WTC11 (cell line): Measurements from ENCODE around the gene CYP27C1. TPM values are rescaled to one million over a fixed set of nuclear protein-coding genes. Genes with fewer than 3 reads are reported as not detected.

ENCODE experiments used
- ATAC-seq: fragments of 200-7000 bp; cut with Tn5 transposase; 2 replicates; pipeline ENCODE4 v1.10.0; 2021; ENCODE audit warnings: mild to moderate bottlenecking, moderate library complexity
- CTCF ChIA-PET: fragments of 300-600 bp; sonication (Branson Sonifier 250); formaldehyde crosslinking; loops from one replicate; lab custom pipeline; 2021; ENCODE audit warnings: antibody characterized with exemption; lab: Charles Lee
- POLR2A ChIA-PET: fragments of 350-600 bp; sonication (Branson Sonifier 250); formaldehyde crosslinking; loops from one replicate; lab custom pipeline; 2021; ENCODE audit warnings: antibody characterized with exemption; lab: Charles Lee
- DNase-seq: peaks from one replicate; pipeline ENCODE4 v3.0.0; 2021; ENCODE audit warnings: low spot score
- H3K27ac Mint-ChIP-seq: 2 replicates; pipeline ENCODE4 v1.8.0; 2021; ENCODE audit warnings: mixed read lengths
- H3K27me3 Mint-ChIP-seq: 2 replicates; pipeline ENCODE4 v1.8.0; 2021; ENCODE audit warnings: low read depth, mild to moderate bottlenecking, moderate library complexity, mixed read lengths
- H3K36me3 Mint-ChIP-seq: 2 replicates; pipeline ENCODE4 v1.8.0; 2021; ENCODE audit warnings: mixed read lengths
- H3K4me1 Mint-ChIP-seq: 2 replicates; pipeline ENCODE4 v1.8.0; 2022; ENCODE audit warnings: mixed read lengths
- H3K4me3 Mint-ChIP-seq: 2 replicates; pipeline ENCODE4 v1.8.0; 2021; ENCODE audit warnings: mild to moderate bottlenecking, moderate library complexity, mixed read lengths
- H3K9me3 Mint-ChIP-seq: 2 replicates; pipeline ENCODE4 v1.8.0; 2021; ENCODE audit warnings: mixed read lengths
- ATF1 ChIP-seq: sonication (generic); formaldehyde crosslinking; IDR thresholded peaks from 2 replicates; pipeline ENCODE4 v1.8.1; 2023; ENCODE audit warnings: mild to moderate bottlenecking, moderate library complexity, missing genetic modification reagents
- CBFB ChIP-seq: sonication (generic); formaldehyde crosslinking; IDR thresholded peaks from 2 replicates; pipeline ENCODE4 v1.8.1; 2022; ENCODE audit warnings: mild to moderate bottlenecking, low read depth, missing genetic modification reagents
- CREB1 ChIP-seq: sonication (generic); formaldehyde crosslinking; IDR thresholded peaks from 2 replicates; pipeline ENCODE4 v1.8.0; 2023; ENCODE audit warnings: mild to moderate bottlenecking, missing genetic modification reagents
- GABPB1 ChIP-seq: sonication (generic); formaldehyde crosslinking; IDR thresholded peaks from 2 replicates; pipeline ENCODE4 v1.8.1; 2023; ENCODE audit warnings: mild to moderate bottlenecking, missing genetic modification reagents
- JAZF1 ChIP-seq: fragments of 250-450 bp; sonication (Bioruptor Pico); IDR thresholded peaks from 2 replicates; pipeline ENCODE4 v1.9.0; 2021; ENCODE audit warnings: moderate library complexity, mild to moderate bottlenecking, inconsistent platforms
- NFYB ChIP-seq: sonication (generic); formaldehyde crosslinking; conservative IDR thresholded peaks from 2 replicates; pipeline ENCODE4 v1.8.0; 2022; ENCODE audit warnings: low read depth, missing genetic modification reagents
- ZNF232 ChIP-seq: sonication (generic); formaldehyde crosslinking; IDR thresholded peaks from 2 replicates; pipeline ENCODE4 v1.8.0; 2022; ENCODE audit warnings: mild to moderate bottlenecking, missing genetic modification reagents
- total RNA-seq: library from RNA; stranded (reverse); gene quantifications from 3 replicates; pipeline ENCODE4 v1.2.3, GENCODE V29; 2021
- TF ChIP-seq, protein P1 (sequence below): sonication (generic); formaldehyde crosslinking; conservative IDR thresholded peaks from 2 replicates; pipeline ENCODE4 v1.8.1; 2022; ENCODE audit warnings: mild to moderate bottlenecking, missing genetic modification reagents
- TF ChIP-seq, protein P2 (sequence below): sonication (generic); formaldehyde crosslinking; IDR thresholded peaks from 2 replicates; pipeline ENCODE4 v1.8.0; 2022; ENCODE audit warnings: mild to moderate bottlenecking, missing genetic modification reagents
- TF ChIP-seq, protein P3 (sequence below): fragments of 250-450 bp; sonication (Bioruptor Pico); IDR thresholded peaks from 2 replicates; pipeline ENCODE4 v1.8.0; 2021; ENCODE audit warnings: mild to moderate bottlenecking
- TF ChIP-seq, protein P4 (sequence below): sonication (generic); formaldehyde crosslinking; IDR thresholded peaks from 2 replicates; pipeline ENCODE4 v1.8.1; 2022; ENCODE audit warnings: mild to moderate bottlenecking, missing genetic modification reagents, moderate library complexity, borderline replicate concordance
- TF ChIP-seq, protein P5 (sequence below): fragments of 250-450 bp; sonication (Bioruptor Pico); IDR thresholded peaks from 2 replicates; pipeline ENCODE4 v1.9.0; 2021; ENCODE audit warnings: moderate library complexity, mild to moderate bottlenecking, inconsistent platforms, borderline replicate concordance
- TF ChIP-seq, protein P6 (sequence below): sonication (generic); formaldehyde crosslinking; IDR thresholded peaks from 2 replicates; pipeline ENCODE4 v1.8.1; 2023; ENCODE audit warnings: mild to moderate bottlenecking, missing genetic modification reagents

CYP27C1 gene
- total RNA-seq, 1 experiment from 2014 or later = 2.4 TPM

DNA sequence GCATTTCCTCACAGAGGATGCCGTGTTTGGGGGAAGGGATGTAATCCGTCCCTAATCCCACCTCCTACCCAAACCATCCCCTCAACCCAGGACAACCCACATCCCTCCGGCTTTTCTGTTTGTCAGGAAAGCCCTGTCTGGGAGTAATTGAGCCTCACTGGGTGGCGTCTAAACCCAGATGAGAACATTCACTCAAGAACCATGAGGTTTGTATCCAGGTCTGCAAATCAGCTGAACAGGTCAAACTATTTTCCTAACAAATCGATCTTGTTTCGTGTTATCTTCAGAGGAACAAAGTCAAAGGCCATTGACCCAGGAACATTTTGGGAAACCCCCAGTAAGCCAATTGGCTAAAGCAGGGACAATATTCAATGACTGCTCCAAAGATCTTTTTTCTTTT lies 25.7 kb downstream of the CYP27C1 start (continued):
- TF ChIP-seq, protein P1, sequence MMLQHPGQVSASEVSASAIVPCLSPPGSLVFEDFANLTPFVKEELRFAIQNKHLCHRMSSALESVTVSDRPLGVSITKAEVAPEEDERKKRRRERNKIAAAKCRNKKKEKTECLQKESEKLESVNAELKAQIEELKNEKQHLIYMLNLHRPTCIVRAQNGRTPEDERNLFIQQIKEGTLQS (CRISPR knock-in tag) = no peak
- TF ChIP-seq, protein P2, sequence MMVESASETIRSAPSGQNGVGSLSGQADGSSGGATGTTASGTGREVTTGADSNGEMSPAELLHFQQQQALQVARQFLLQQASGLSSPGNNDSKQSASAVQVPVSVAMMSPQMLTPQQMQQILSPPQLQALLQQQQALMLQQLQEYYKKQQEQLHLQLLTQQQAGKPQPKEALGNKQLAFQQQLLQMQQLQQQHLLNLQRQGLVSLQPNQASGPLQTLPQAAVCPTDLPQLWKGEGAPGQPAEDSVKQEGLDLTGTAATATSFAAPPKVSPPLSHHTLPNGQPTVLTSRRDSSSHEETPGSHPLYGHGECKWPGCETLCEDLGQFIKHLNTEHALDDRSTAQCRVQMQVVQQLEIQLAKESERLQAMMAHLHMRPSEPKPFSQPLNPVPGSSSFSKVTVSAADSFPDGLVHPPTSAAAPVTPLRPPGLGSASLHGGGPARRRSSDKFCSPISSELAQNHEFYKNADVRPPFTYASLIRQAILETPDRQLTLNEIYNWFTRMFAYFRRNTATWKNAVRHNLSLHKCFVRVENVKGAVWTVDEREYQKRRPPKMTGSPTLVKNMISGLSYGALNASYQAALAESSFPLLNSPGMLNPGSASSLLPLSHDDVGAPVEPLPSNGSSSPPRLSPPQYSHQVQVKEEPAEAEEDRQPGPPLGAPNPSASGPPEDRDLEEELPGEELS (CRISPR knock-in tag) = no peak
- TF ChIP-seq, protein P3, sequence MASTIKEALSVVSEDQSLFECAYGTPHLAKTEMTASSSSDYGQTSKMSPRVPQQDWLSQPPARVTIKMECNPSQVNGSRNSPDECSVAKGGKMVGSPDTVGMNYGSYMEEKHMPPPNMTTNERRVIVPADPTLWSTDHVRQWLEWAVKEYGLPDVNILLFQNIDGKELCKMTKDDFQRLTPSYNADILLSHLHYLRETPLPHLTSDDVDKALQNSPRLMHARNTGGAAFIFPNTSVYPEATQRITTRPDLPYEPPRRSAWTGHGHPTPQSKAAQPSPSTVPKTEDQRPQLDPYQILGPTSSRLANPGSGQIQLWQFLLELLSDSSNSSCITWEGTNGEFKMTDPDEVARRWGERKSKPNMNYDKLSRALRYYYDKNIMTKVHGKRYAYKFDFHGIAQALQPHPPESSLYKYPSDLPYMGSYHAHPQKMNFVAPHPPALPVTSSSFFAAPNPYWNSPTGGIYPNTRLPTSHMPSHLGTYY (CRISPR knock-in tag) = no peak

DNA sequence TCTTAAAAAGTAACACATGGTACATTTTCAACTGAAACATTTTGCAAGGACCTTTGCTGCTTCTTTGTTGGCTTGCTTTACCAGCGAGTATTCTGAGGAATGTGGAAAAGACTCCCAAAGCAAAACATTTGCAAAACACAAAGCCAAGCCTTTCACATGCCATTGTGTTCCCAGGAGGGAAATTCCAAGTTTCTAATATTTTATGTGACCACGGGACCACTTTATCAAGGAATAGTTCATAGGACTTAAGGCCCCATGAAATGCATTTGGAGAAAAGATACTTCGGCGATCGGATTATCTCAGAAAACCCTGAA lies 26.2 kb downstream of the CYP27C1 start:
- H3K4me1 Mint-ChIP-seq = peaks cover 36% of the 10 kb centered on the region
- DNase-seq (no peak), ATAC-seq (no peak)
- peaks cover 10% of the 10 kb centered on the region for H3K36me3 Mint-ChIP-seq
- CTCF ChIA-PET = interaction anchor here (1.0 to 1.1 kb wide), 2 partner anchors 77 to 87 kb away, joined by 3 read pairs; partner anchors contain the start of gene BIN1
- H3K27me3 Mint-ChIP-seq = no peaks in the 10 kb centered on the region
- H3K9me3 Mint-ChIP-seq = peaks cover 13% of the 10 kb centered on the region; the same call in 1 of the 2 replicates
- H3K4me3 Mint-ChIP-seq = no peak overlapping the region
- TF ChIP-seq CBFB (CRISPR knock-in tag) (no peak), NFYB (no peak), GABPB1 (CRISPR knock-in tag) (no peak), ATF1 (CRISPR knock-in tag) (no peak), JAZF1 (CRISPR knock-in tag) (no peak), ZNF232 (CRISPR knock-in tag) (no peak)
- TF ChIP-seq, protein P4, sequence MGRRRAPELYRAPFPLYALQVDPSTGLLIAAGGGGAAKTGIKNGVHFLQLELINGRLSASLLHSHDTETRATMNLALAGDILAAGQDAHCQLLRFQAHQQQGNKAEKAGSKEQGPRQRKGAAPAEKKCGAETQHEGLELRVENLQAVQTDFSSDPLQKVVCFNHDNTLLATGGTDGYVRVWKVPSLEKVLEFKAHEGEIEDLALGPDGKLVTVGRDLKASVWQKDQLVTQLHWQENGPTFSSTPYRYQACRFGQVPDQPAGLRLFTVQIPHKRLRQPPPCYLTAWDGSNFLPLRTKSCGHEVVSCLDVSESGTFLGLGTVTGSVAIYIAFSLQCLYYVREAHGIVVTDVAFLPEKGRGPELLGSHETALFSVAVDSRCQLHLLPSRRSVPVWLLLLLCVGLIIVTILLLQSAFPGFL (CRISPR knock-in tag) = no peak
- TF ChIP-seq, protein P3 (CRISPR knock-in tag) = no peak
- peak overlapping the region; percentile 76 for H3K27ac Mint-ChIP-seq
- POLR2A ChIA-PET = no interaction called here

DNA sequence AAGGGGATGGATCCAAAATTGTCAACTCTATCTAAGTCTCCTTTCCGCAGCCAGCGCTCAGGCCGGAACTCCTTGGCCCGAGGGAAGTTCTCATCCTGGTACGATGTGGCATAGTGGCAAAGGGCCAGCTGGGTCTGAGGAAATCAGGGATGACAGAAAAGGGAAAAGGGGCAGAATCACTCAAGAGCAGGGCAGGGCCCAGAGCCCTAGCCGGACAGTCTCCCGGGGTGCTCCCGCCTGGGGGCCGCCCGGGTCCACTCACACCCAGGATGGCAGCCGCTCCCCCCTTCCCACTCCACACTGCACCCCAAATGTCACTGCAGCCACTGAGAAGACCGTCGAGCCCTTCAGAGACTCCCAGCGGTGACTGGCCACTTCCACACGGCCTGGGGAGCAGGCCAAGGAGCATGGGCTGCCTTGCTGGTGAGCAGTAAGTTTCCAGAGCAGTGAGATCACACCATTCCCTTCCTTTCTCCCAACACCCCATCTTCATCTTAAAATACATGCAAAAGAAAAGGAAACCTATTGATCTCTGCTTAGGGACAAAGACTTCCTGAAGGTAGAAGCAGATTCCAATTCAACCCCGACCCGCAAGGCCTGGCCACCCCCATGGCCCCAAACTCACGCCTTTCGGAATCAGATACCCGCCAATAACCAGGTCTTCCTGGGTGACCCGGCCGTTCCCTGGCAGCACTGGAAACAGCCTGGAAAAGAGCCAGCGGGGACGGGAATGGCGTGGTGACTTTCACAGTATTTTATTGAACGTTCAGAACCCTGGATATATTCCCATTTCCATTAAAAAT lies 26.7 kb downstream of the CYP27C1 start:
- ChIA-PET POLR2A (no interaction called here), CTCF (interaction anchor here (1.0 to 1.1 kb wide), 2 partner anchors 77 to 87 kb away, joined by 3 read pairs; partner anchors contain the start of gene BIN1)
- no peaks in the 10 kb centered on the region for H3K27me3 Mint-ChIP-seq
- peaks cover 42% of the 10 kb centered on the region for H3K4me1 Mint-ChIP-seq
- peaks cover 15% of the 10 kb centered on the region; the same call in 1 of the 2 replicates for H3K9me3 Mint-ChIP-seq
- ATAC-seq (no peak), DNase-seq (no peak)
- peak overlapping the region; percentile 76 for H3K27ac Mint-ChIP-seq
- H3K4me3 Mint-ChIP-seq = no peak overlapping the region
- TF ChIP-seq, protein P5, sequence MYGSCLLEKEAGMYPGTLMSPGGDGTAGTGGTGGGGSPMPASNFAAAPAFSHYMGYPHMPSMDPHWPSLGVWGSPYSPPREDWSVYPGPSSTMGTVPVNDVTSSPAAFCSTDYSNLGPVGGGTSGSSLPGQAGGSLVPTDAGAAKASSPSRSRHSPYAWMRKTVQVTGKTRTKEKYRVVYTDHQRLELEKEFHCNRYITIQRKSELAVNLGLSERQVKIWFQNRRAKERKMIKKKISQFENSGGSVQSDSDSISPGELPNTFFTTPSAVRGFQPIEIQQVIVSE (CRISPR knock-in tag) = no peak
- no peak for TF ChIP-seq CREB1 (CRISPR knock-in tag)
- TF ChIP-seq, protein P6, sequence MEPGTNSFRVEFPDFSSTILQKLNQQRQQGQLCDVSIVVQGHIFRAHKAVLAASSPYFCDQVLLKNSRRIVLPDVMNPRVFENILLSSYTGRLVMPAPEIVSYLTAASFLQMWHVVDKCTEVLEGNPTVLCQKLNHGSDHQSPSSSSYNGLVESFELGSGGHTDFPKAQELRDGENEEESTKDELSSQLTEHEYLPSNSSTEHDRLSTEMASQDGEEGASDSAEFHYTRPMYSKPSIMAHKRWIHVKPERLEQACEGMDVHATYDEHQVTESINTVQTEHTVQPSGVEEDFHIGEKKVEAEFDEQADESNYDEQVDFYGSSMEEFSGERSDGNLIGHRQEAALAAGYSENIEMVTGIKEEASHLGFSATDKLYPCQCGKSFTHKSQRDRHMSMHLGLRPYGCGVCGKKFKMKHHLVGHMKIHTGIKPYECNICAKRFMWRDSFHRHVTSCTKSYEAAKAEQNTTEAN (CRISPR knock-in tag) = no peak
- peaks cover 10% of the 10 kb centered on the region for H3K36me3 Mint-ChIP-seq
